22Rv1 (cell line): ENCODE measurements around the gene HACD3.

Experiments
- H3K27ac ChIP-seq: fragments of 450-650 bp; 2 replicates; pipeline ENCODE4 v1.5.1; 2017
- CTCF ChIP-seq: fragments of 450-650 bp; IDR thresholded peaks from 2 replicates; pipeline ENCODE4 v1.5.1; 2017; ENCODE audit warnings: mild to moderate bottlenecking
- ZFX ChIP-seq: fragments of 450-650 bp; IDR thresholded peaks from 2 replicates; pipeline ENCODE4 v1.6.1; 2017; ENCODE audit warnings: antibody characterized with exemption, borderline replicate concordance

Gene HACD3

GRCh38 chr15:65516997-65517865 lies 13.0 kb upstream of the HACD3 start, which contains the start of gene DPP8:
Gene DPP8 (minus strand): TSS chr15:65517689. CDS start chr15:65512553, 5,136 bp downstream.
- peak within 1 kb of the TSS; percentile 86 for H3K27ac ChIP-seq

GRCh38 chr15:65517866-65518207 lies 12.4 kb upstream of the HACD3 start:
- TF ChIP-seq ZFX, result no peak
- TF ChIP-seq CTCF, result peak; percentile 66
- peak overlapping the region; percentile 86 for H3K27ac ChIP-seq

More at GRCh38 chr15:65516997-65517865, 13.0 kb upstream of the HACD3 start, which contains the start of gene DPP8:
- TF ChIP-seq ZFX, result no peak
- peak; percentile 98 for TF ChIP-seq CTCF

GRCh38 chr15:65518633-65519285 lies 11.5 kb upstream of the HACD3 start:
- TF ChIP-seq ZFX (no peak), CTCF (no peak)
- peak overlapping the region; percentile 86; the same call in 1 of the 2 replicates for H3K27ac ChIP-seq

- TF ChIP-seq CTCF (no peak), ZFX (no peak)
- no peak overlapping the region for H3K27ac ChIP-seq
These were observed 8.9 kb upstream of the HACD3 start for GRCh38 chr15:65521350-65521749.

GRCh38 chr15:65524226-65524625 lies 6.0 kb upstream of the HACD3 start:
- no peak overlapping the region for H3K27ac ChIP-seq
- no peak for TF ChIP-seq ZFX
- no peak for TF ChIP-seq CTCF

GRCh38 chr15:65525622-65526021 lies 4.6 kb upstream of the HACD3 start:
- H3K27ac ChIP-seq, result no peak overlapping the region
- TF ChIP-seq ZFX (no peak), CTCF (no peak)
